ENCODE results near the gene TRIB2.

Gene TRIB2

DNA sequence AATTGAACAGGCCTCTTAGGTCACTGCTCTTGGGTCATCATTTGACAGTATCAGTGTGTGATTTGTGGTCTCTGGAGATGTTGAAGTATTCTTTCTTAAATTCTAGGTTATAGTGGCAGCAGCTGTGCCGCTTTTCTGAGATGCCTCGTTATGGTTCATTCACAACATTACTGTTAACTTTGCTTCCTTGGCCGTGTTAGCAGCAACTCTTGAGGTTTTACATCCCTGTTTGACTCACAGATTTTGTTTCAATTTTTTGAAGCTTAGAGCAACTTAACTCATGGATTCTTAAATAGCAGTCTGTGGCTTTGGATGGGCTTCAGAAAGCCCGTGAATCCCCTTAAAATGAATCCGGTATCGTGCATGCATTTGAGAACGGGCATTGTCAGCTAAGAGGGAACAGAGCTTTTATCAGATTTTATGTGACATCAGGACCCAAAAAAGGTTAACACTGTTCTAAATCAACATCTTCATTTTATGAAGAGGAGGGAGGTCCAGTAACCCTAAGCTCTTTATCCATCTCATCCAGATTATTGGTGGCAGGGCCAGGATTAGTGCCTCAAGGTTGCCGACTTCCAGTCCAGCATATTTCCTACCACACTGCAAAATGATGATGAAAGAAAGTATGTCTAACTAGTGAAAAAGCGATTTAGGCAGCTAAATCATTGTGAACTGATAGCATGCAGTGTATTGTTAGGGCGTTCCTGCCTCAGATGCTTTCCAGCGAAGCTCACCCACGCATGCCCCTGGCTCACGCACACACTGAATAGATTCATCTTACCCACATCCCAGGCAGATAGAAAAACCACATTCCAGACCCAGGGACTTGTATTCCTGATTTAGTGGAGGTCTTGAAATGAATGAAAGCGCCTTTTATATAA lies 5.1 kb downstream of the TRIB2 start:
- DNase-seq, result no peak

GRCh38 chr2:12722447-12723316 lies 5.9 kb downstream of the TRIB2 start:
- no peak for DNase-seq

- DNase-seq, result no peak
These were observed 7.2 kb downstream of the TRIB2 start for GRCh38 chr2:12723736-12724463.

- no peak for DNase-seq
These were observed 8.8 kb downstream of the TRIB2 start for GRCh38 chr2:12725233-12726187.

DNA sequence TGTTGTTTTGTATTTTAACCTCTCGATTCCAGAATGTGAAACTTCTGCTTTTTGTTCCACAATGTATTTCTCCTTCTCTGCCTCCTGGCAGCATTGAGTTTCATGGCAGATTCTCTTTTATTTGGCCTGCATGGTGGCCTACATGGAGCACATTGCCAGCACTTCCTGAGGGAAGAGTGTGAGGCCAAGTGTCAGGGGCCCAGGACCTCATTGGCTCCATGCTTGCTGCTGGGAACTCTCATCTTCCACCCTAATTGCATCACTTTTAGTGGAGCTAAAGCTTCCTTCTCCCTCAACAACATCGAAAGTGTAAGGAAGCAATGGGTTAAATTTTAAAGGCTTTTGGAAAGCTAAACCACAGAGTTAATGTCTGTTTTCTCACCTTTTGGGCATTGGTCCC lies 9.5 kb downstream of the TRIB2 start:
- DNase-seq, result no peak

DNA sequence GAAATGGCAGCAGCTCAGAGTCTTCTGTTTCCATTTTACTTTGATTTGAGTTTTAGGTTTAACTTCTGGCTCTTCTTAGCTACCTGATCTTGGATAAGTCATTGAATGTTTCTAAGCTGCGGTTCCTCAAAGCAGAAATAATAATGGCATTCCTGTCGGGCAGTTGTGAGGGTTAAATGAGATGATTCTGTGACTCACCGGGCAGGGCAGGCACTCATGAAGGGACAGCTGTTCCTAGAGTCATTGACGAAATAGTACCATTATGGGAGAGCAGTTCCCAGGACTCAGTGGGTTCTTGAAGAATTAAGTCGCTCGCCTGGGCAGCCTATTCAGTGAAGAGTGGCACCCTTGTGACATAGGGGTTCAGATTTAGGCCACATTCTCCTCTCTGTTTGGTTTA lies 10.3 kb downstream of the TRIB2 start:
- DNase-seq, result no peak

GRCh38 chr2:12727641-12728040 lies 10.9 kb downstream of the TRIB2 start:
- no peak for DNase-seq

- no peak for DNase-seq
These were observed 11.6 kb downstream of the TRIB2 start for GRCh38 chr2:12728221-12728777.

DNA sequence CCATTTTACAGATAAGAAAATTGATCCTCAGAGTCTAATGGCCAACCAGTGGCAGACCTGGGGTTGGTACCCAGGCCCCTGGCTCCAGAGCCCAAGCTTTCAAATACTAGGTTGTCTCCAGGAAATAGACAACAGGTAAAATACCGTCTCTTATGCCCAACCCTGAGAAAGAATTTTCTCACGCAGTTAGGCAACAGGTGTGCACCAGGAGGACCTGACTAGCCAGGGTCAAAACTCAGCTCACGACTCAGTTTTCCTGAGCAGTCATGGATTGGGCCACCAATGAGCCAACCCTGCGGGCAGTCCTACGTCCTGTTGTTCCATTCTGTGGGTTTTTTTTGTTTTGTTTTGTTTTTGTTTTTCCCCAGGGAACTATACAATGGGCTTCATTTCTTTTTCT lies 13.5 kb downstream of the TRIB2 start:
- DNase-seq, result no peak

DNA sequence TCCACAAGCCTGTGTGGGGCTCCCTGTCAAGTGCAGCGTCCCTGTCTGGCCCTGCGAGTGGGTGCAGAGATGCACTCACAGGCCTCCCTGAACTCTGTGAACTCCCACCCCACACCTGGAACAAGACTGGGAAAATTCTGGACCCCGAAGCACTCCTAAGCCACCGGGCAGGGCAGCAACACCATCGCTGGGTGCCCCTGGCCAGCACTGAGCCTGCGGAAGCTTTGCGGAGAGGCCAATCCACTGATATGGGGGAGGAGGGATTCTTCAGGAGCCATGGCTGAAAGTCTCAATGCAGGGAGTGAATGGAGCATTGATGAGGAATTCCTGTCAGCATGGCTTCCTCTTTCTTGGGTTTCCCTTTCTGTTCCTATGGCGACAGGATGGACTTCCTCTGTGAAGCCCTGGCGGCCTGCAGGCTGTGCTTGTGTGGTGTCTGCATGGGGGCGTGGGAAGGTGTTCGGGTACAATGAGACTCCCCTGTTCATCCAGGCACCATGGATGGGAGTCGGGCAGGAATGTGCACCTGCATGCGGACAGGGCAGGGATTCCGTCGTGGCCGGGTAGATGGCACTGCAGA lies 15.1 kb downstream of the TRIB2 start:
- no peak for DNase-seq

- DNase-seq, result no peak
These were observed 15.9 kb downstream of the TRIB2 start for GRCh38 chr2:12732651-12733050.

DNA sequence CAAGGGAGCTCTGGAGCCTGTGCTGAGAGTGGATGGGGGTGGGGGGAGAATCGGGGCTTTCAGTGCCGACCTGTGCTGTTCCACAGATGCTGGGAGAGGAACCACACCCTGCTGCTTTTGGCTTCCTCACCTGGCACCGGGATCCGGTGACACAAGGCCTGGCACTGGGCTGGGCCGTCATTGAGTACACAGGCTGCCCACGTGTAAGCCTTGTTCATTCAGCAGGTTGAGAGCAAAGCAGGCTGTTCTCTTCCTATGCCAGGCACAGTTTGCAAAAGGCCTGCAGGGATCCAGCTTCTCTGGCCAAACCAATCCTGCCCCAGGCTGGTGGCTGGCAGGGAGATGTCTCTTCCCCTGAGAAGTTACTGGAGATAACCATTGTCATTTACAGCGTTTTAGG lies 17.1 kb downstream of the TRIB2 start:
- DNase-seq, result no peak

DNA sequence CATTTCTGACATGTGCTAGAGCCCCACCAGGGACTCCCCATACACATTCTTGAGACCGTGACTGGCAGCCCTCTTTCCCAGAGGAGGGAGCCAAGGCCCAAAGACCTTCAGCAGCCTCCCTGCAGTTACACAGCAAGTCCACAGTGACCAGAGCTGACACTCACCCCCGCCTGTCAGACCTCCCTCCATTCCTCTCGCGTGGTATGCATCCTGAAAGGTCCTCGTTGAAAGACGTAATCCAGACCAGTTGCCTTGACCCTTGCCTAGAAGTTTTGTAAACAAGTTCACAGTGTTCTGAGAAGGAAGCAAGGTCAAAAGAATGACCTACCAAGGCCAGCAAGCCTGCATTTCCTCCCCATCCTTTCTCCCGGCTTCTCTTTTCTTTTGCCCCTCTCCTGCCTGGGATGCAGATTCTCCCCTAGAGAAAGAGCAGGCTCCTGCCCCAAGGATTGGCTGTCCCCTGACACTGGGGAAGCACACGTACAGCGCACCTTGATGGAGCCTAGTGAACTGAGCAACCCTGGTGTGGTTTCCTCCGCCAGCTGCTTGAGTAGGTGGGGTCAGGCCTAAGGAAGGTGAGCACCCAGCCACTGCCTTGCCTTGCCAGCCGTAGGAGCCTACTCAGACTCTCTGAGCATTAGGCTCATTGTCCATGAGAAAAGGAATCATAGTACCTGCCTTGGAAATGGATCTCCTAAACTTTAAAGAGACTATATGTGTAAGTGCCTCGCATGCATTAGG lies 18.3 kb downstream of the TRIB2 start:
- no peak for DNase-seq

DNA sequence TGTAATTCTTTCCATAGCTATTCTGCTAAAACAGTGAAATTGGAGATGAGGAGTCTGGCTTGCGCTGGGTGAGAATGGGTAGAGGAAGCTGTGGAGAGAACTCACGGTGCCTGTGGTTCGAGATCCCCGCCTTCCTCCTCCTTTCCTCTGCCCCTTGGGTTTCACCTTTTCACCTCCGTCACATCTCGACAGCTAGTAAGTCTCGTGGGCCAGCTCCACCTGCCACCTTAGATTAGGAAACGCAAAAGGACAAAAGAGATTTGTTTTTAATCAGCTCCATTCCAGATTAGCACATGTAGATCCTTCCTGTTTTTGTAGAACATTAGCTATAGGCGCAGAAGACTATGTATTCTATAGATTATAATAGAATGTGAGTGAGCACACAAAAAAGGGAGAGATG lies 20.6 kb downstream of the TRIB2 start:
- DNase-seq, result no peak

- no peak for DNase-seq
These were observed 21.2 kb downstream of the TRIB2 start for GRCh38 chr2:12737738-12738485.

DNA sequence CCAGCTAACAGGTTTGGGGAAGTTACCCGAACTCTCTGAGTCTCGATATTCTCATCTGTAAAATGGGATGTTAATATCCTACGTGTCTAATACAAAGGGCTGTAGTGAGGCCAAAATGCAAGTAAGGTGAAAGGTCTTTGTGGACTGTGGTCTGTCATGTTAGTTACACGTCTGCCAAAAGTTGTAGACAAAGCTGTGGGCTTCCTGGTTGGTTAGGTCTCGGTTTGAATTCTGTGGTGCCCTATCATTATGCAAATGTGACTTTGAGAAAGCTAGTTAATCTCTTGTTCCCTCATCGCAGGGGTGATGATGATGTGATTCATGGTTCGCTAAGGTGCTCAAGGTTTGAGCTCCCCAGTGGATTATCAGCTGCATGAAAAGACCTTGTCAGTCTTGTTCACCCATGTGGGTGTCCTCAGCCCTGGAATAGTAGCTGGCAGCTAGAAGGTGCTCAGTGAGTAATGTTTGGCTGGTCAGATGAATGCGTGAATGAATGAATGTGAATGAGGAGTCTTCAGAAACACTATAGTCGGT lies 23.1 kb downstream of the TRIB2 start:
- no peak for DNase-seq

DNA sequence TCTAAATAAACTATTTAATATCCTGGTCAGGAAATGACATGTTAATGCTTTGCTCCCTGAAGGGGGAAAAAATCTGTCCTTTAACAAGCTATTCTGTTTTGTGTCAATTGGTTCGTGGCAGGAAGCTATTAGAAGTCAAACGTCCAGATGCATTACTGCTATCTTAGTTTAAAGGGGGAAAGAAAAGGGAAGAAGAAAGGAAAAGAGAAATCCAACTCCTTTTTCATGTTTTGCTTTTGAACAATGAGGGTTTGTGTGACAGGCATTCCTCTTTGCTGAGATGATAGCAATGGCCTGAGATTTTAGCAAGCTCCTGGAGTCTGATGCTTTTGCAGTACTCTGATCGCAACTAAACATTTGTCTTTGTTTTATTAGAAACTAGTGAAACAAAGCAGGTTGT lies 24.6 kb downstream of the TRIB2 start:
- no peak for DNase-seq

DNA sequence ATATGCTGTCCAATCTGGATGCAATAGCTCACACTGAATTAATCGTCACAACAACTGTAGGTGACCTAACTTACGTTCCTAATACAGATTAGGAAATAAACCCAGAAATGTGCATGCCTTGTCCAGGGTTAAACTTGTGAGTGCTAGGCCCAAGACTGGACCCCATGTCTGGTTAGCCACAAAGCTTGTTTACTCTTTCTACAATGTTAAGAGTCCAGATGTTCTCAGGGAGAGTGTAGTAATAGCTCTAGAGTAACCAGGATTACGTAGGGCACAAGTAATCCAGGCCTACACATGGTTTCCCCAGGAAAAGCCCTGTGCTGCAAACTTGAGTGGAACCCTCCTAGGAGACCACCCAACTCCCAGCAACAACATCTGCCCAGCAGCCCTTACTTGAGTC lies 26.2 kb downstream of the TRIB2 start:
- no peak for DNase-seq

DNA sequence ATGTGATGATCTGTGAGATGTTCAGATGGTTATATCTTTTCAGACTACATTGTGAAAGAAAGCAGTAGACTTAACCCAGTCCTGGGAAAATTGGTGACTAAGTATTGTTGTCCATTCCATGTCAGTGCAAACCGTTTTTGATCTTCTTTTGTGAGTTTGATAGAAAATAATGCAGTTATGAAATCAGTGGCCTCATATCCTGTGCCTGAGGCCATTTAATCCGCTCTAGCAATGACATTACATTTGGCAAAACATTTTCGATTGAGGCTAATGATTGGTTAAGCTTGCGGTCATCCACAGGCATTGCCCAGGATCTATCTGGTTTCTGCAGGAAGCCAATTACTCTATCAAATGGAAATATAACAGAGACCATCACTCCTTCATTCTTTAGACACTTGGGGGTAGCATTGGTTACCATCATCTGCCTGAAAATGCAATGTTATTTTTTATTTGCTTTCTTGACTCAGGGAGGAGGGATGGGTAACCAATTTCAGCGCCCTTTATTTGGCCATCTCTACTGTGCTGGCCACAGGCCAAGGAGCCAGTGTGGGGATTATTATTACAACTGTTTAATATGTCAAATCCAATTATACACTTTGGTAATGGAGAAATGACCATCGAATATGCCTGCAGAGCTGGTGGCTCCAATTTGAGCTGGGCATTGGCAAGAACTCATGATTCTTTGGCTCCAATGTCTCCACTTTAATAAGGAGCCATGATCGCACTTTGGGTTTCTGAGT lies 33.6 kb downstream of the TRIB2 start:
- no peak for DNase-seq

Data from activated CD8-positive, alpha-beta memory T cell treated with anti-CD3 and anti-CD28 coated beads, Interleukin-2, amount 50 U/mL, for 48 hours (primary cell).